Fibroblast of the aortic adventitia (primary cell): ENCODE measurements around the gene HBA2. TPM values are rescaled to one million over a fixed set of nuclear protein-coding genes. Genes with fewer than 3 reads are reported as not detected.

Source experiments
- DNase-seq: peaks from one replicate; pipeline ENCODE4 v3.0.0-alpha.2; 2010; ENCODE audit warnings: low read depth
- H3K4me3 ChIP-seq: 2 replicates; pipeline ENCODE4 v1.5.1; 2011; ENCODE audit warnings: low read depth, mild to moderate bottlenecking, control low read depth, low read length, moderate library complexity
- CTCF ChIP-seq: IDR thresholded peaks from 2 replicates; pipeline ENCODE4 v1.5.1; 2011; ENCODE audit warnings: mild to moderate bottlenecking, low read length, control low read depth, inconsistent platforms; ENCODE audit not compliant: insufficient read depth
- total RNA-seq: library from RNA; depleted of rRNA; stranded (reverse); fragments of >200 nt; gene quantifications from 2 replicates; pipeline ENCODE4 v1.2.3, GENCODE V29; 2012; ENCODE audit warnings: low replicate concordance

HBA2 gene
- total RNA-seq, 1 donor, result not detected

DNA sequence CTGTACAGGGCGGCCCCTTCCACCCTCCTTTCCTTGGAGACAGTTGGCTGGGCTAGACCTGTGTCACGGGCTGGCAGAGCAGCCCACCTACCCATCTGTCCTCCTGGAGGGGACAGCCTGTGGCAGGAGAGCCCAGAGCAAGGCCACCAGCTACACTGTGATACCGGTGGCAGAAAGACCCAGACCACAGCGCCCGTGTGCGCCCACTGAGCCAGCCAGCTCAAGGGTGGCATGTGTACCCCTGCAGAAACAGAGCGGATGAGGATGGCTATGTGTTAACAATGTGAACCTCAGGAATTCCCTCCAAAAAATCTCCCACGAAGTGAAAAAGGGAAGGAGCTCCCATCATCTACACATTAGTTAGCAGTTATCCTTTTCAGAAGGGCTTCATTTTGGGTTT is 14.7 kb downstream of the HBA2 start:
- TF ChIP-seq CTCF, result no peak
- no peak overlapping the region for H3K4me3 ChIP-seq
- no peak for DNase-seq

GRCh38 chr16:188674-189073 is 16.0 kb downstream of the HBA2 start:
- no peak for TF ChIP-seq CTCF
- H3K4me3 ChIP-seq, result no peak overlapping the region
- no peak for DNase-seq

DNA sequence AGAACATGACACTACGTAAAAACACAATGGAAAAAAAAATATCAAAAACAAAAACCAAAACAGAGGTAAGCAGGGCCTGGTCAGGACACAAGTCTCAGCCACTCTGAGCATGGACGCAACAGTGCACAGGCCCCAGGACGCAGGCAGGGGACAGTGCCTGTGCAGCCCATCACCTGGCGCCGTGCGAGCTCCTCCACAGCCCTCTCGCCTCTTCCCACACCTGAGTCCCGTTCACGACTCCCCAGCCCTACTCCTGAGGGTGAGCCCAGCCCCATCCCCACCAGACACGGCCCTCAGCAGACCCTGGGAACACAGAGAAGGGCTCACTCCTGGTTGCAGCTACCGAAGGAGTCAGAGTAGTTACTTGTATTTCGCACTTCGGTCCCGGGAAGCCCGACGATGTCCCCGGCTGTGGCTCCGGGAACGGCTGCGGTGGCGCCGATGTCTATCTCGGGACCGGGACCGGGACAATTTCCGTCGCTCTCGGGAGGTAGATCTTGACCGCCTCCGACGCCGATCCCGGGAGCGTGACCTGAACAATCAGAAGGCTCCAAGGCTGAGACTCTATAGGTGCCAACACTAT is 17.0 kb downstream of the HBA2 start:
- H3K4me3 ChIP-seq, result no peak overlapping the region
- DNase-seq, result no peak
- TF ChIP-seq CTCF, result no peak

GRCh38 chr16:191831-192230 is 19.2 kb downstream of the HBA2 start:
- no peak for DNase-seq
- H3K4me3 ChIP-seq, result no peak overlapping the region
- TF ChIP-seq CTCF, result no peak

GRCh38 chr16:192686-193085 is 20.0 kb downstream of the HBA2 start:
- no peak for DNase-seq
- no peak for TF ChIP-seq CTCF
- no peak overlapping the region for H3K4me3 ChIP-seq

DNA sequence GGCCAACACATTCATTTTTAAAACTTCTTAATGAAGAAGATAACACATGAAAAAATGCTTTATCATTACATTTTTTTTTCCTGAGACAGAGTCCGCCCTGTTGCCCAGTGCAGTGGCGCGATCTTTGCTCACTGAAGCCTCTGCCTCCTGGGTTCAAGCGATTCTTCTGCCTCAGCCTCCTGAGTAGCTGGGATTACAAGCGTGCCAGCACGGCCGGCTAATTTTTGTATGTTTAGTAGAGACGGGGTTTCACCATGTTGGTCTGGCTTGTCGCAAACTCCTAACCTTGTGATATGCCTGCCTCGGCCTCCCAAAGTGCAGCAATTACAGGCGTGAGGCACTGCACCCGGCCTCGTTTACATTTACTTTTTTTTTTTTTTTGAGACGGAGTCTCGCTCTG is 20.8 kb downstream of the HBA2 start:
- no peak for DNase-seq
- TF ChIP-seq CTCF, result no peak
- no peak overlapping the region for H3K4me3 ChIP-seq

- DNase-seq, result no peak
- H3K4me3 ChIP-seq, result no peak overlapping the region
- TF ChIP-seq CTCF, result no peak
These were observed 21.8 kb downstream of the HBA2 start for GRCh38 chr16:194516-194915.
